Stimulated activated CD4-positive, alpha-beta T cell treated with anti-CD3 and anti-CD28 coated beads, Interleukin-15, amount 100 ng/mL, for 48 hours (primary cell): ENCODE data around the gene BCCIP.

Source experiments
- DNase-seq, 2 donors: peaks; one replicate each; pipeline ENCODE4 v3.0.0-alpha.2; 2020; ENCODE audit warnings: low read depth in 2 of 2

Gene BCCIP

DNA sequence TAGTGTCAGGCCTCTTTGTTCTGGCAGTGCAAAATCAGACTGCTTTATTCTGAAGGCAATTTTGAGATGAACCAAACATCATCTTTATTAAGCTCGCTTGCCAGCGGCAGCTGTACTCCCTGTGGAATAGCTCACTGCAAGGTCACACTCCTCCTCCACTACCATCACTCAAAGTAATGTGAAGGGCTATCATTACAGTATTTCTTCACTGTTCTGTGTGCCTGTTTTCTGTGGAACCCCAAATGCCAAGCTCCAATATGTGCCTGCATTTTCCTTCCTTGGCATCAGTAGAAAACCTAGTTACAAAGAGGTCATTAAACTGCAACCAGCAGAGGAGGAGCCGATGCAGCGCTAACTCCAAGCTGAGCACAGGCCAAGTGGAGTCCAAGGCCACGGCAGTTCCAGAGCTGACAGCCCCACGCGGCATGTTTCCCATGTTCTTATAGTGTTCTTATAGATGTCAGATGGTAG lies 21.4 kb downstream of the BCCIP start:
- no peak for DNase-seq

GRCh38 chr10:125845617-125846016 lies 22.3 kb downstream of the BCCIP start:
- DNase-seq = no peak

GRCh38 chr10:125846894-125847293 lies 23.5 kb downstream of the BCCIP start:
- DNase-seq = no peak

DNA sequence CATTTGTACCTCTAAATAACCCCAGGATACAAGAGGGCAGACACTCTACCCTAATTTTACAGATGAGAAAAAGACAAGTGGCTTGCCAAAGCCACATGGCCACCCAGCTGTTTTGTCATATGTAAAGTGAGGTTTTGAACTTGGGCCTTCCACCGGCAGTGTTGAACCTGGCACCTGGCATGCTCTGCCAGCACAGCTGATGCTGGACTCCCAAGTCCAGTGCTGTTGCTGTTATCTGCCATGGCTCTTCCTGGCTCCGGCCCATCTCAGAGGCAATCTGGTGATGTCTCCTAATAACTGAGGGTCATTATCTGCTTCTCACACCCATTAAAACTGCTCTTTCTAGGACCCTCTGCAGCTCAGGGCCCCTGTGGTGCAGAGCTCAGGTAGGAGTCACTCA lies 25.0 kb downstream of the BCCIP start:
- no peak for DNase-seq

DNA sequence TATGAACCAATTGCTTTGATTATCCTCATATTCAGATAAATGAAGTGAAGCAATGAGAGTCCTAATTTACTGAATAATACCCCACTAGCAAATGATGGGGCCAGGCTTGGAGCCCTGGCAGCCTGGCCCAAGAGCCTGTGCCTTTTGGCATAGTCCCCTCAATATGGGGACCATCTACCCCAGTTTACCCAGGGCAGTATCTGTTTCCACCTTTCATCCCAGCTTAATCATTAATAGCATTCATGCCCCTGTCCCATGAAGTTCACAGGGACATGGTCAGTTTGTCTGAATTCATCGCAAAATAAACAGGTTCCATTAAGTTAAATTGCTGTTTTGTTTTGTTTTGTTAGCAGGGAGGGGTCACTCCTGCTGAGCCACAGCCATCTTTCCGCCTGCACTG lies 25.5 kb downstream of the BCCIP start:
- no peak for DNase-seq

DNA sequence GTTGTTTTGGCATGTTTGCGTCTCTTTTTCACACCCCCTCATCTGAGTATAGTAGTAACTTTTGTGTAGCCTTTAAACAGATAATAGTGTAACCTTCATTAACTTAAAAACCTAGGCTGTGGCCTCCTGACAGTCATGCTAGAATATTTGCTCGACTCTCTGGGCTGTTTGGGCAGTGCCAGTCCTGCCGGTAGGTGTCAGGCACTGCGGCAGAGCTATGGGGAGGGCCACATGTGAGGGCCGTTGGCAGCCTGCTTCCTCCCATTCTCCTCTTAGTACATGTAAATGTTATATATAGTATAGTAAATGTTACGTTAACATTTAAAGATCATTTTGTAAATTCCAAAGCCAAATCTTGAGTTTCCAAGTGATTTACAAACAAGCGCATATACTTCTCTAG lies 26.1 kb downstream of the BCCIP start:
- no peak for DNase-seq

DNA sequence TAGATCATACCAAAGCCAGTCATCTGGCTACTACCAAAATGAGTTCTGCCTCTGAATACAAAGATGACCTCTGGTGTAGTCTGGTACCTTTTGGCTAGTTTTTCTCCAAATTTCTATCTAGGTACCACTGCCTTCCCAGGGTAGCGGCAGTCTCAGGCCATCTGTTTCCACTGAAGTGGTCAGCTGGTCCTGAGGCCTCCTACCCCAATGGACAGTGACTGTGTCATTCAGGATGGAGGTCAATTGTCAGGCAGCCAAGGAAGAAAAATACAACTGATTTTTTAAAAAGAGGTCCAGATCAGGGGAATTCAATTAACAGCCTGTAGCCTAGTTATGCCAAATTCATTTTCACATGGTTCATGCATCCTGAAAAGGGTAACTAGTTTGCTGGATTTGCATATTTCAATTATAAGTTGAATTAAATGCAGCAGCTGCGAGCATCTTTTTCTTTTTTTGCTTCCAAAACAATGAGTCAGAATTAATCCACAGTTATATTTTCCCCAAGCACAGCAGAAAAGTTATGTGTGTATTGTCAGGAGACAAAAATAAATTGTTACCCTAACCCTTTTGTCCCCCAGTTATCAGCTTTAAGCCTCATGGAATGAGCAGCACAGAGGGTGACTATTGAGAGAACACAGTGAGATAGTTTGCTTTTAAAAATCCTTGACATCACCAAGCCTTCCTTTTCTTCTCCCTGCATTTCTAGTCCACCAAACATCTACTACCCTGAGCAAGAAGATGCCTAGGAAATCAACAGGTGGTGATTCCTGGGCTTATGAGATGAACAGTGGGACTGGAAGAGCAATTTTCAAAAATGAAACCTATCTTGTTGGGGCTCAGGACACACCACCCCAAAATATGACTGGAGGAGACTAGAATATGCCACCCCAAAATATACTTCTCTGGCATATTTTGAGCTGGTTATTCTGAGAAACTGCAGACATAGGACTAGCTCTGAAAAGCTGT lies 27.7 kb downstream of the BCCIP start:
- DNase-seq = no peak

- DNase-seq = no peak
These were observed 29.1 kb downstream of the BCCIP start for GRCh38 chr10:125852487-125852886.

DNA sequence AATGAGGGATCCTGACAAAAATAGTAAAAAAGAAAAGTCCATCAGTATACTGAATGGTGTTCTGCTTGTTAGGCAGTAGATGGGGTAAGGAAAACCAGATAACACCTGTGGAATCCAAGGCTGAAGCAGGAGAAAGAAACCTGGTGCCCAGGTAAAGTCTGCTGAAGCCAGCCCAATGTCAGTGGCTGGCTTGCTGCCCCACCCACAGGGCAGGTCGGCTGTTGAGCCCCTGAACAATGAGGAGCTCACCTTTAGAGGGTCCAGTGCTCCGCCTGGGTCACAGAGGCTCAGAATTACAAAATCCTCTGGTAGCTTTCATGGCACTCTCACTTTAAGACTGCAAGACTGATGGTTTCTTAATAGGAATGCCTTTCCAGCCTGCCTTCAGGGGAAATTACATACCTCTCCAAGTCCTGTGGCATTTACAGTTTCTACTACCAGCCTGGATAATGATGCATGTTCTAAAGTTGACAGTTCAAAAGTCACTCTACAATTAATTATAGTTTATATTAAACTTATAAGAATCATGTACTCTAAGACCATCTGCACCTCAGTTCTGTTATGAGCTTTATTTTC lies 33.9 kb downstream of the BCCIP start:
- DNase-seq = no peak

GRCh38 chr10:125859128-125859817 lies 35.9 kb downstream of the BCCIP start:
- DNase-seq = no peak

DNA sequence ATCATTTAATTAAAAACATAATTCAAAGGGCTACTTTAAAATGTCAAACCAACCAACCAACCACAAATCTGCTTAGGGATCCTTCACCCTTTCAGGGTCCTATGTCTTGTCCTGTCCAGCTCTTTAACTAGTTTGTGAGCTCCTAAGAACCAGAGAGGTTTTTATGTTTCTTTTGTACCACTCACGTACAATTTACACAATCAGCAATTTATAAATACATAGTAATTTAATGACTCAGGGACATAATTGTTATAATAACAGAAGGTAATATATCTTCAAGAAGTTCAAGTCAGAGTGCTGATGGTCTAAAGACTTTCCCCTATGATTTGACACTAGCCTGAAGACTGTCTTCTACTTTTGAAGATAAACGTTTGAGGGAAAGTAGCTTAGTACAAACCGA lies 41.8 kb downstream of the BCCIP start:
- no peak for DNase-seq

GRCh38 chr10:125866421-125867029 lies 43.2 kb downstream of the BCCIP start:
- DNase-seq = no peak

DNA sequence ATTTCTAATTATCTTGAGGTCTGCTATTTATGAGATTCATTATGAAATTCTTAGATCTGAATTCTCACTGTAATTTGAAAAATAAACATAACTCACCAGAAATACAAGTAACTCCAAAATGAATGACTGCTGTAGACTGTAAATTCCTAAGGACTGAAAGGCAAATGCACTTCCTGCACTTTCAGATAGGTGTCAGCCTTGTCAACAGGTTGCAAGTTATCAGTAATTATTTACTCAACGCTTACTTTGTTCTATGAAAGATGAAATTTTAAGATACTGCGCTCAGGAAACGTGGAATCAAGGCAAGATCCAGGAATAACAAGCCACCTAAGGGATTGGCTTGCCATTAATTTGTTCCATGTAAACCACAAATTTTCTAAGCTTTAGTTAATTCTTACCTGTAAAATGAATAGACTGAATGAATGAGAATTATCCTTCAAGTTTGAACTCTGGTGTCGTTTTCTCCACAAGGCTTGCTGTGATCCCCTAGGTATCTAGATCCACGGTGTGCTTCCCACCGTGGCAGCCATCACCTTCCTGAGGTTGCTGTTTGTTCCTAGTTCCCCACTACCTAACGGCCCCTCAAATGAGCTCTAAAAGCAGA lies 45.1 kb downstream of the BCCIP start:
- DNase-seq = peak in 1 of 2 donors; percentile 4

- no peak for DNase-seq
These were observed 48.0 kb downstream of the BCCIP start for GRCh38 chr10:125871338-125871737.

DNA sequence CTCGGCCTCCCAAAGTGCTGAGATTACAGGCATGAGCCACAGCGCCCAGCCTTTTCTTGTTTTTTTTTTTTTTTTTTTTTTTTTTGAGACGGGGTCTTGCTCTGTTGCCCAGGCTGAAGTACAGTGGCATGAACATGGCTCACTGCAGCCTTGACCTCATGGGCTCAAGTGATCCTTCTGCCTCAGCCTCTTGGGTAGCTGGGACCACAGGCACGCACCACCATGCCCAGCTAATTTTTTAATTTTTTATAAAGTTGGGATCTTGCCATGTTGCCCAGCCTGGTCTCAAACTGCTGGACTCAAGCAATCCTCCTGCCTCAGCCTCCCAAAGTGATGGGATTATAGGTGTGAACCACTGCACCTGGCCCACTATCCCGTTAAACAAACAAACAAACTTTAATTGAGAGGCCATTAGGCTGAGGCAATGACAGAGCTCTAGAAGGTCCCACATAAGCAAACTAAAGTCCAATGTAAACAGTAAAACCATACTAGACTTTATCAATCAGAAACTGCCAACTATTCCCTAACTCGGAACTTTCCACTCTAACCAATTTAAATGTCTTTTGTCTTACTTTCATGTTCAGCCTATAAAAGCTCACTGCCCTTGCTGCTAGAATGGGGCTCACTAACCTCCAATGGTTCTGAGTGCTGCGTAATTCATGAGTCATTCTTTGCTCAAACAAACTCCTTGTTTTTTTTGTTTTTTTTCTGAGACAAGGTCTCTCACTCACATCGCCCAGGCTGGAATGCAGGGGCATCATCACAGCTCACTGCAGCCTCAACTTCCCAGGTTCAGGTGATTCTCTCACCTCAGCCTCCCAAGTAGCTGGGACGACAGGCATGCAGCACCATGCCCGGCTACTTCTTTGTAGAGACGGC lies 55.9 kb downstream of the BCCIP start:
- no peak for DNase-seq

GRCh38 chr10:125880719-125881118 lies 57.4 kb downstream of the BCCIP start:
- no peak for DNase-seq

DNA sequence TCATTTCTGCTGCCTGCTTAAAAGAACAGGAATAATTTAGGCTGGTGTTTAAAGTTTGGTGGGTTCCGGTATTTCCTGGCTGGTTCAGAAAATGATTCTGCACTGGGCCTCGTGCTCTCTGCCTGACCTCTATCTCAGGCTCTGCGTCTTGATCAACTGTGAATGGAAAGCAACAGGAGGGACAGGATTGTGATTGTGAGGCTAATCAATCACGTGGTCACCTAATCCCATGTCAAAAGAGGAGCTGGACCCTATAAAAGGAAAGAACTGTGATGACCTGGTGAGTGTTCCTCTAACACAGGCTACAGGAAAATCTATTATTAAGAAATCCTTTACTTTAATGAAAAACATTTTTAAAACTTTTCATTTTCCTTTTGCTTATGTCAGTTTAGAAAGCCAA lies 57.8 kb downstream of the BCCIP start, which contains the start of gene DHX32:
TSS of gene DHX32 (minus strand) at position 101 of the 400 bp plus-strand sequence. CDS start 468 bp downstream, outside the sequence.
- no peak for DNase-seq

GRCh38 chr10:125882596-125882995 lies 59.2 kb downstream of the BCCIP start:
- no peak for DNase-seq

GRCh38 chr10:125883211-125883610 lies 59.9 kb downstream of the BCCIP start:
- DNase-seq = no peak
